ENCODE data around the gene SCYL1.

Gene SCYL1

DNA sequence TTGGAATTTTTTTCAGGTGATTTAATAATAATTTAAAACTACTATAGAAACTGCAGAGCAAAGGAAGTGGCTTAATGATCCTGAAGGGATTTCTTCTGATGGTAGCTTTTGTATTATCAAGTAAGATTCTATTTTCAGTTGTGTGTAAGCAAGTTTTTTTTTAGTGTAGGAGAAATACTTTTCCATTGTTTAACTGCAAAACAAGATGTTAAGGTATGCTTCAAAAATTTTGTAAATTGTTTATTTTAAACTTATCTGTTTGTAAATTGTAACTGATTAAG lies 22.7 kb upstream of the SCYL1 start:
- Histone ChIP-seq H4K8ac (ENCODE audit: low read depth, low read length) (no peak overlapping the region), H2BK12ac (ENCODE audit: low read length) (no peak overlapping the region), H3K18ac (ENCODE audit: low read length) (no peak overlapping the region), H3K27me3 (ENCODE audit: insufficient read depth, low read length) (no peaks in the 10 kb centered on the region), H3K27ac (ENCODE audit: low read depth, low read length) (no peak overlapping the region), H3K4me1 (ENCODE audit: control insufficient read depth in 1 of 2, insufficient read depth in 2 of 2, low read length in 2 of 2) (peaks cover 3 to 9% of the 10 kb centered on the region in 2 experiments), H3K4me2 (ENCODE audit: low read length) (peak overlapping the region; percentile 28), H3K4me3 (ENCODE audit: low read depth, low read length) (no peak overlapping the region), H3K36me3 (ENCODE audit: control insufficient read depth in 1 of 2, insufficient read depth in 2 of 2, low read length in 2 of 2) (peaks cover 13 to 39% of the 10 kb centered on the region in 2 experiments), H3K9ac (ENCODE audit: low read length) (no peak overlapping the region), H2BK5ac (ENCODE audit: low read depth, low read length, poor library complexity) (no peak overlapping the region), H3K9me3 (ENCODE audit: insufficient read depth, low read depth, low read length) (no peaks in the 10 kb centered on the region), H4K91ac (ENCODE audit: low read depth, low read length) (no peak overlapping the region), H2AFZ (ENCODE audit: insufficient read depth, low read length, poor library complexity) (no peak overlapping the region), H4K12ac (ENCODE audit: low read depth, low read length) (no peak overlapping the region), H2AK5ac (ENCODE audit: low read length) (no peak overlapping the region), H3K23ac (ENCODE audit: low read length) (no peak overlapping the region), H3K79me1 (ENCODE audit: low read length) (peaks cover 16% of the 10 kb centered on the region), H3K79me2 (ENCODE audit: control insufficient read depth, insufficient read depth, low read length, poor library complexity) (peaks cover 28% of the 10 kb centered on the region), H2BK120ac (ENCODE audit: insufficient read depth, low read length, poor library complexity) (no peak overlapping the region), H3K14ac (ENCODE audit: low read length) (no peak overlapping the region), H3K4ac (ENCODE audit: low read depth, low read length) (no peak overlapping the region)
- DNase-seq: no peak

DNA sequence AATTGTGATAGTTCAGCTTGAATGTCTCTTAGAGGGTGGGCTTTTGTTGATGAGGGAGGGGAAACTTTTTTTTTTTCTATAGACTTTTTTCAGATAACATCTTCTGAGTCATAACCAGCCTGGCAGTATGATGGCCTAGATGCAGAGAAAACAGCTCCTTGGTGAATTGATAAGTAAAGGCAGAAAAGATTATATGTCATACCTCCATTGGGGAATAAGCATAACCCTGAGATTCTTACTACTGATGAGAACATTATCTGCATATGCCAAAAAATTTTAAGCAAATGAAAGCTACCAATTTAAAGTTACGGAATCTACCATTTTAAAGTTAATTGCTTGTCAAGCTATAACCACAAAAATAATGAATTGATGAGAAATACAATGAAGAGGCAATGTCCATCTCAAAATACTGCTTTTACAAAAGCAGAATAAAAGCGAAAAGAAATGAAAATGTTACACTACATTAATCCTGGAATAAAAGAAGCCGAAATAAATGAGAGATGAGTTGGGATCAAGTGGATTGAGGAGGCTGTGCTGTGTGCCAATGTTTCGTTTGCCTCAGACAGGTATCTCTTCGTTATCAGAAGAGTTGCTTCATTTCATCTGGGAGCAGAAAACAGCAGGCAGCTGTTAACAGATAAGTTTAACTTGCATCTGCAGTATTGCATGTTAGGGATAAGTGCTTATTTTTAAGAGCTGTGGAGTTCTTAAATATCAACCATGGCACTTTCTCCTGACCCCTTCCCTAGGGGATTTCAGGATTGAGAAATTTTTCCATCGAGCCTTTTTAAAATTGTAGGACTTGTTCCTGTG lies 22.1 kb upstream of the SCYL1 start:
- Histone ChIP-seq H3K79me1 (ENCODE audit: low read length) (peaks cover 14% of the 10 kb centered on the region), H3K18ac (ENCODE audit: low read length) (no peak overlapping the region), H4K91ac (ENCODE audit: low read depth, low read length) (no peak overlapping the region), H2AK5ac (ENCODE audit: low read length) (no peak overlapping the region), H3K4me2 (ENCODE audit: low read length) (peak overlapping the region; percentile 88), H4K8ac (ENCODE audit: low read depth, low read length) (no peak overlapping the region), H4K12ac (ENCODE audit: low read depth, low read length) (no peak overlapping the region), H2BK5ac (ENCODE audit: low read depth, low read length, poor library complexity) (no peak overlapping the region), H3K4me3 (ENCODE audit: low read depth, low read length) (peak overlapping the region; percentile 64), H3K27ac (ENCODE audit: low read depth, low read length) (peak overlapping the region; percentile 43), H2BK12ac (ENCODE audit: low read length) (no peak overlapping the region), H3K4me1 (ENCODE audit: control insufficient read depth in 1 of 2, insufficient read depth in 2 of 2, low read length in 2 of 2) (peaks cover 3 to 10% of the 10 kb centered on the region in 2 experiments), H3K14ac (ENCODE audit: low read length) (no peak overlapping the region), H3K4ac (ENCODE audit: low read depth, low read length) (peak overlapping the region; percentile 40), H3K9ac (ENCODE audit: low read length) (peak overlapping the region; percentile 95), H3K9me3 (ENCODE audit: insufficient read depth, low read depth, low read length) (no peaks in the 10 kb centered on the region), H3K36me3 (ENCODE audit: control insufficient read depth in 1 of 2, insufficient read depth in 2 of 2, low read length in 2 of 2) (peaks cover 13 to 39% of the 10 kb centered on the region in 2 experiments), H2AFZ (ENCODE audit: insufficient read depth, low read length, poor library complexity) (no peak overlapping the region), H2BK120ac (ENCODE audit: insufficient read depth, low read length, poor library complexity) (no peak overlapping the region), H3K23ac (ENCODE audit: low read length) (no peak overlapping the region), H3K27me3 (ENCODE audit: insufficient read depth, low read length) (no peaks in the 10 kb centered on the region), H3K79me2 (ENCODE audit: control insufficient read depth, insufficient read depth, low read length, poor library complexity) (peaks cover 27% of the 10 kb centered on the region)
- peak in 1 of 2 donors; percentile 55 for DNase-seq
- no CpG with 5 or more reads among the region's 6 CpGs for WGBS (ENCODE audit: extremely low coverage, insufficient coverage, insufficient read length)

DNA sequence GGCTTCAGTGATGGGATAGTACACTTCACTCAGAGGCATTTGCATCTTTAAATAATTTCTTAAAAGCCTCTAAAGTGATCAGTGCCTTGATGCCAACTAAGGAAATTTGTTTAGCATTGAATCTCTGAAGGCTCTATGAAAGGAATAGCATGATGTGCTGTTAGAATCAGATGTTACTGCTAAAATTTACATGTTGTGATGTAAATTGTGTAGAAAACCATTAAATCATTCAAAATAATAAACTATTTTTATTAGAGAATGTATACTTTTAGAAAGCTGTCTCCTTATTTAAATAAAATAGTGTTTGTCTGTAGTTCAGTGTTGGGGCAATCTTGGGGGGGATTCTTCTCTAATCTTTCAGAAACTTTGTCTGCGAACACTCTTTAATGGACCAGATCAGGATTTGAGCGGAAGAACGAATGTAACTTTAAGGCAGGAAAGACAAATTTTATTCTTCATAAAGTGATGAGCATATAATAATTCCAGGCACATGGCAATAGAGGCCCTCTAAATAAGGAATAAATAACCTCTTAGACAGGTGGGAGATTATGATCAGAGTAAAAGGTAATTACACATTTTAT lies 21.4 kb upstream of the SCYL1 start:
- H3K27ac ChIP-seq (ENCODE audit: low read depth, low read length): peak overlapping the region; percentile 43
- no peak overlapping the region for H3K23ac ChIP-seq (ENCODE audit: low read length)
- no peak overlapping the region for H2BK12ac ChIP-seq (ENCODE audit: low read length)
- H3K14ac ChIP-seq (ENCODE audit: low read length): no peak overlapping the region
- no peak for DNase-seq
- no peak overlapping the region for H2AK5ac ChIP-seq (ENCODE audit: low read length)
- H3K9me3 ChIP-seq (ENCODE audit: insufficient read depth, low read depth, low read length): no peaks in the 10 kb centered on the region
- no peak overlapping the region for H2BK120ac ChIP-seq (ENCODE audit: insufficient read depth, low read length, poor library complexity)
- no peak overlapping the region for H3K18ac ChIP-seq (ENCODE audit: low read length)
- no peaks in the 10 kb centered on the region for H3K27me3 ChIP-seq (ENCODE audit: insufficient read depth, low read length)
- peaks cover 13 to 39% of the 10 kb centered on the region in 2 experiments for H3K36me3 ChIP-seq (ENCODE audit: control insufficient read depth in 1 of 2, insufficient read depth in 2 of 2, low read length in 2 of 2)
- no peak overlapping the region for H4K12ac ChIP-seq (ENCODE audit: low read depth, low read length)
- peak overlapping the region; percentile 40 for H3K4ac ChIP-seq (ENCODE audit: low read depth, low read length)
- no peak overlapping the region for H4K8ac ChIP-seq (ENCODE audit: low read depth, low read length)
- H3K79me1 ChIP-seq (ENCODE audit: low read length): peaks cover 7% of the 10 kb centered on the region
- H3K4me2 ChIP-seq (ENCODE audit: low read length): peak overlapping the region; percentile 88
- H3K79me2 ChIP-seq (ENCODE audit: control insufficient read depth, insufficient read depth, low read length, poor library complexity): peaks cover 20% of the 10 kb centered on the region
- H2BK5ac ChIP-seq (ENCODE audit: low read depth, low read length, poor library complexity): no peak overlapping the region
- WGBS (ENCODE audit: extremely low coverage, insufficient coverage, insufficient read length): no CpG with 5 or more reads among the region's 3 CpGs
- peak overlapping the region; percentile 95 for H3K9ac ChIP-seq (ENCODE audit: low read length)
- peaks cover 3 to 5% of the 10 kb centered on the region in 2 experiments for H3K4me1 ChIP-seq (ENCODE audit: control insufficient read depth in 1 of 2, insufficient read depth in 2 of 2, low read length in 2 of 2)
- peak overlapping the region; percentile 48 for H3K4me3 ChIP-seq (ENCODE audit: low read depth, low read length)
- no peak overlapping the region for H4K91ac ChIP-seq (ENCODE audit: low read depth, low read length)
- no peak overlapping the region for H2AFZ ChIP-seq (ENCODE audit: insufficient read depth, low read length, poor library complexity)

- Histone ChIP-seq H4K8ac (ENCODE audit: low read depth, low read length) (no peak overlapping the region), H3K36me3 (ENCODE audit: control insufficient read depth in 1 of 2, insufficient read depth in 2 of 2, low read length in 2 of 2) (peaks cover 13 to 39% of the 10 kb centered on the region in 2 experiments), H4K91ac (ENCODE audit: low read depth, low read length) (no peak overlapping the region), H3K18ac (ENCODE audit: low read length) (no peak overlapping the region), H3K79me1 (ENCODE audit: low read length) (peaks cover 8% of the 10 kb centered on the region), H3K4me2 (ENCODE audit: low read length) (peak overlapping the region; percentile 64), H2BK12ac (ENCODE audit: low read length) (no peak overlapping the region), H3K23ac (ENCODE audit: low read length) (no peak overlapping the region), H3K4me3 (ENCODE audit: low read depth, low read length) (no peak overlapping the region), H3K4ac (ENCODE audit: low read depth, low read length) (peak overlapping the region; percentile 6), H4K12ac (ENCODE audit: low read depth, low read length) (no peak overlapping the region), H3K9ac (ENCODE audit: low read length) (peak overlapping the region; percentile 35), H3K9me3 (ENCODE audit: insufficient read depth, low read depth, low read length) (no peaks in the 10 kb centered on the region), H2AFZ (ENCODE audit: insufficient read depth, low read length, poor library complexity) (no peak overlapping the region), H3K79me2 (ENCODE audit: control insufficient read depth, insufficient read depth, low read length, poor library complexity) (peaks cover 19% of the 10 kb centered on the region), H2BK5ac (ENCODE audit: low read depth, low read length, poor library complexity) (no peak overlapping the region), H3K4me1 (ENCODE audit: control insufficient read depth in 1 of 2, insufficient read depth in 2 of 2, low read length in 2 of 2) (peaks cover 3 to 5% of the 10 kb centered on the region in 2 experiments), H3K27me3 (ENCODE audit: insufficient read depth, low read length) (no peaks in the 10 kb centered on the region), H3K14ac (ENCODE audit: low read length) (no peak overlapping the region), H3K27ac (ENCODE audit: low read depth, low read length) (peak overlapping the region; percentile 40), H2BK120ac (ENCODE audit: insufficient read depth, low read length, poor library complexity) (no peak overlapping the region), H2AK5ac (ENCODE audit: low read length) (no peak overlapping the region)
- no CpG with 5 or more reads among the region's 3 CpGs for WGBS (ENCODE audit: extremely low coverage, insufficient coverage, insufficient read length)
- DNase-seq: peak in 1 of 2 donors; percentile 65
Observed at GRCh38 chr11:65503949-65504673, 20.8 kb upstream of the SCYL1 start.

Measured in trophoblast cell (in vitro differentiated cells and primary cell).